Stimulated activated CD4-positive, alpha-beta T cell treated with anti-CD3 and anti-CD28 coated beads, Interleukin-4, amount 100 ng/mL, for 1 hour (primary cell): ENCODE results near the gene FLOT2.
"Not testable (repeated sequence)": the region's sequence is repeated elsewhere in the genome, so short reads cannot be mapped to it uniquely, and the experiment has no call there.

ENCODE experiments used
- DNase-seq: peaks from one replicate; pipeline ENCODE4 v3.0.0-alpha.2; 2020

Gene FLOT2

GRCh38 chr17:28893248-28894183 is 4.0 kb downstream of the FLOT2 start:
- peak; percentile 33 for DNase-seq

DNA sequence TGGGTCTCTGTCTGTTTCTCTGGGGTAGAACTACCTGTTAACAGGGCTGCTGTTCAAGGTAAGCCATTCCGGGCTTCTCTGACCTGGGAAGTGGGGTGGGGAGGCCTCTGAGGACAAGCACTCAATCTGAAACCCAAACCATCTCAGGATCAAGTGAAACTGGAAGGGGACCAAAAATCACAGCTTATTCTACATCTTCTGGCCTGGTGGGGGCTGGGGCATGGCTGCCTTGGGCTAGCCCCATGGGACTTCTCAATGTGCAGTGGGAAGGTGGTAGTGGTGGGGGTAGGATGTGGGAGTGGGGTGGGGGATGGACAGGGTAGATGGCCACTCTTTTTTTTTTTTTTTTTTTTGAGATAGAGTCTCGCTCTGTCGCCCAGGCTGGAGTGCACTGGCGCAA is 5.5 kb downstream of the FLOT2 start:
- DNase-seq: no peak

- DNase-seq: no peak
Observed at GRCh38 chr17:28891201-28891600, 6.3 kb downstream of the FLOT2 start.

- DNase-seq: no peak
Observed at GRCh38 chr17:28889996-28890395, 7.5 kb downstream of the FLOT2 start.

DNA sequence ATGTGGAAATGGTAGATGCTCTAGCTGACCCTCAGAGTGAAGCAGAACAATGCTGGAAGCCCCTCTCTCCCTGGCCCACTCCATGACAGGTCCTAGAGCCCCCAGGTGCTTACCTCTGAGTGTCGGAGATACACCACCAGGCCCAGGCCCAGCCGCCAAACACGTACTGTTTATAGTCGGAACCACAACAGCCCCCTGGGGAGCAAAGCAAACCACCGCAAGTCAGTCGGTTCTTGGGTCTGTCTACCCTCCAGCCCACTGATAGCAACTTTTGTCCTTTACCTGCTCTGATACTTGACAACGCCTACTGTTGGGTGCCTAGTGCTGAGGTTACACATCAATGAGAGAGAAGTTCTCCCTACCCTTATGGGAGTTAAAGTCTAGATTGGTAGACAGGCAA is 8.7 kb downstream of the FLOT2 start:
- no peak for DNase-seq

- DNase-seq: no peak
Observed at GRCh38 chr17:28887871-28888471, 9.6 kb downstream of the FLOT2 start.

DNA sequence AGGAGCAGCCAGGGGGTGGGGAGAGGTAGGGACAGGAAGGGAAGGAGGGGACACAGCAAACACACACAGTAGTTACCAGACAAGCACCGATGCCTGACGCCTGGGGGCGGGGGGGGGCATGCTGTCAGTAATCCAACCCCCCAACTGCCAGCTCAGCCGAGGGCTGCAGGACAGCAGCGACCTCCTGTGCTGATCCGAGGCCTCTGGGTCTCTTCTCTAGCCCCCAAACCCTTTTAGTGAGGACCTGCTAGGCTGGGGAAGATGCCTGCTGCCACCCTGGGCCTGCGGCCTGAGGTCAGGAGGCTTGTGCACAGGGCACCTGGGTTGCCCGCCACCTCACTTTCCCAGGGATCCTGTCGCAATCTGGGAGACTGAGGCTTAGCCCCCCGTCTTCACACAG is 11.6 kb downstream of the FLOT2 start:
- no peak for DNase-seq

DNA sequence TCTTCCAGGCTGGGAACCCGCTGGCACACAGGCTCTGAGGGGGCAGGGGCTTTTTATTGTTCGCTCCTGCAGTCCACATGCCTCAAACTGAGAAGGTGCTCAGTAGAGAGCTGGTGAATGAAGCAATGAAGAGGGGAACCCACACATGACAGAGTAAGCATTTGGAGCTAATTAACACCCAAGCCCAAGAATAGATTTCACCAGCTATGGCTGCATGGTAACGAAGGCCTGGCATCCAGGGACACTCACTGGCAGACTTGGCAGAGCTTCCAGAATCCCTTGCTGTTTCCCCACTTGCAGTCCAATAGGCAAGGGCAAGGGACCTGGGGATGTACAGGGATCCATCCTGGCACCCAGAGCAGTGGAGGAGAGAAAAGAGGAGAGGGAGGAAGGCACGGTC is 12.2 kb downstream of the FLOT2 start:
- no peak for DNase-seq

- DNase-seq: no peak
Observed at GRCh38 chr17:28883967-28884702, 13.4 kb downstream of the FLOT2 start.

GRCh38 chr17:28882154-28882895 is 15.2 kb downstream of the FLOT2 start:
- DNase-seq: no peak

DNA sequence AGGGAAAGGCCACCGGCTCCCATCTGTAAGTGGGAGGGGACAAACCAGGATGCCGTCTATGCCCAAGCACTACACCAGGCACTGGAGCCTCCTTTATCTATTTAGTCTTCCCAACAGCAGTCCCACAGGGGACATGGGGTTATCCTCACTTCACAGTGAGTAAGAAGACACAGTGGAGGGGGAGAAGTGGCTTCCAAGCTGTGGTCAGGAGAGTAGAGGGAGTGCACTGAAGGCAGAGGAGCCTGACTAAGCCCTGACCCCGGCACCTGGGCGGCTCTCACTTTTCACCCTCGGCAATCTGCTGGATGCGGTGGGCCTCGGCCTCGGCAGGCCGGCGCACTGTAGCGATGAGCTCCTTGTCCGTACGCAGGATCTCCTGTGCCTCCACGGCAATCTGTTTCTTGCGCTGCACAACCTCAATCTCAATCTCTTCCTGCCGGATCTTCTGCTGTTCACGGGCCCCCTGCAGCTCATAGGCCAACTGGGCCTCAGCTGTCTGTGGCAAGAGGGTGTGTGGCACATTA is 15.9 kb downstream of the FLOT2 start:
- no peak for DNase-seq

GRCh38 chr17:28880572-28880945 is 17.0 kb downstream of the FLOT2 start:
- no peak for DNase-seq

DNA sequence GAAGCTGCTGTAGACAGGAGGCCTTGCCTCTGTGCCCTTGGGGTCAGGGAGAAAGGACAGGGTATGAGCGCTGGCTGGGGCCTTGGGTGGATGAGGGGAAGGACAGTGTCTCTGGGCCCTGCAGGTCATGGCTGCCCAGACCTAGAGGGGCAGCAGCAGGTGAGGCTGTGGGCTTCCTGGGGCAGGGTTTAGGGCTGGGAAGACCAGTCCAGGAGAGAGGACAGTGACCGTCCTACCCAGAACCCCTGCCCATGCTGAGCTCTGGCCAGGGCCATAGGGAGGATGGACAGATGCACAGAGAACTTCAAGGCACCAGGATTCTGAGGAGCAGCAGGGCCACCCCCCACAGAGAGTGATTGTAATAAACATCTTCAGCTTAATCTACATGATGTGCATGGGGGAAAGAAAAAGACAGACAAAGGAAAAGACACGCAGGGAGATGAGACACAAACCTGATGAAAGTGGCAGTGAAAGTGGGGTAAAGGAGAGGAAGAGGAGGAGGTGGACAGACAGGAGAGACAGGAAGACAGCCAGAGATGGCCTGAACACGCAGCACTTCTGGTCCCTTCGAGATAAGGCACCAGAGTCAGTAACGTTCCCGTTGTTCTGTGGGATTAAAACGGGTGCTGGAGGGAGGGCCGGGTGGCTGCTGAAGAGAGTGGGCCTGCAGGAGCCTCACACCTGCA is 17.5 kb downstream of the FLOT2 start:
- no peak for DNase-seq

DNA sequence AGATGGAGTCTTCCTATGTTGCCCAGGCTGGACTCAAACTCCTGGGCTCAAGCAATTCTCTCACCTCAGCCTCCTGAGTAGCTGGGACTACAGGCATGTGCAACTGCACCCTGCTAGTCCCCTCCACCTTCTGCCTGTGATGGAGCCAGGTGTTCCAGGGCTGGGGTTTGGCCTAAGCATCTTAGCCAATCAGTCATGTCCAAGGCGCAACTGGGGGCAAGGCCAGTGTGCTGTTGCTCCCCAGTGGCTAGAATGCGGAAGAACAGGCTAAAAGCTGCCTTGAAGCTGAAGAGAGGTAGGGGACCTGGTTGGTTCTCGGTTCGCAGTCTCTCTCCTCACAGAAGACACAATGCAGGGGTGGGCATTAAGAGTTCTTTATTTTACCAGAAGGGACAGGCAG is 18.6 kb downstream of the FLOT2 start:
- no peak for DNase-seq

DNA sequence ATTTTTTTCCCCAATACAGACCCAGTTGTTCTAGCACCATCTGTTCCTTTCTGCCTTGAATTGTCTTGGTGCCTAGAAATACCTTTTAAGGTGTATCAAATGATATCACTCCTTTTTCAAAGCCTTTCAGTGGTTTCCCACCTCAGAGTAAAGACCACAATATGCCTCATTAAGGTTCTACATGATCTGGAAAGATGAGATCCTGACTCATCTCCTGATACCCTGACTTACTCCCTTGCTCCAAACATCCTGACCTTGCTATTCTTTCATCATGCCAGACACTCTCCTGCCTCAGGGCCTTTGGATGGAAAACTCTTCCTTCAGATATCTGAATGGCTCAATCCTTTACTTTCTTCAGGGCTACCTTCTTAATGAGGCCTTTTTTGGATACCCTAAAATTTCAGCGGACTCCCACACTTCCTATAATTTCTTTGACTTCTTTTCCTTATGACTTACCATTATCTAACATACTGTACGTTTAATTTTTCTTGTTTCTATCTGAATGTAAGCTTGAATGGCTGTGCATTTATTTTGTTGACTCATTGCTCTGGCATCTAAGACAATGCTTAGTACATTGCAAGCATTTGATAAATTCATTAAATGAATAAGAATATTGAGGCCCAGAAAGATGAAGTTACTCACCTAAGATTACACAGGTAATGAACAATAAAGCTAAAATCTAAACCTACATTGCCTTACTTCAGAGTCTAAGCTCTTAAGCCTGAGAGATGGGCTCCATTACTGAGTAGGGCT is 19.2 kb downstream of the FLOT2 start:
- DNase-seq: no peak

DNA sequence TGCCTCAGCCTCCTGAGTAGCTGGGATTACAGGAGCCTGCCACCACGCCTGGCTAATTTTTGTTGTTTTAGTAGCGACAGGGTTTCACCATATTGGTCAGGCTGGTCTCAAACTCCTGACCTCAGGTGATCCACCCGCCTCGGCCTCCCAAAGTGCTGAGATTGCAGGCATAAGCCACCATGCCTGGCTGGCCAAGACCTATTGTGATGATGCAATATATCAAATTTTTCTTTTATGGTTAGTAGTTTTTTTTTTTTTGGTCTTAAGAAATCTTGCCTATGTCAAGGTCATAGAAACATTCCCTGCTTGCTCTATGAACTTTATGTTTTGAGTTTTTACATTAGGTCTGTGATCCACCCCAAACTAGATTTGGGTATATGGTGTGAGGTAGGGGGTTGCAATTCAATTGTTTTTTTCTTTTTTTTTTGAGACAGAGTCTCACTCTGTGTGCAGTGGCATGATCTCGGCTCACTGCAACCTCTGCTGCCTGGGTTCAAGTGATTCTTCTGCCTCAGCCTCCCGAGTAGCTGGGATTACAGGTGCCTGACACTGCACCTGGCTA is 20.3 kb downstream of the FLOT2 start:
- DNase-seq: not testable (repeated sequence)

DNA sequence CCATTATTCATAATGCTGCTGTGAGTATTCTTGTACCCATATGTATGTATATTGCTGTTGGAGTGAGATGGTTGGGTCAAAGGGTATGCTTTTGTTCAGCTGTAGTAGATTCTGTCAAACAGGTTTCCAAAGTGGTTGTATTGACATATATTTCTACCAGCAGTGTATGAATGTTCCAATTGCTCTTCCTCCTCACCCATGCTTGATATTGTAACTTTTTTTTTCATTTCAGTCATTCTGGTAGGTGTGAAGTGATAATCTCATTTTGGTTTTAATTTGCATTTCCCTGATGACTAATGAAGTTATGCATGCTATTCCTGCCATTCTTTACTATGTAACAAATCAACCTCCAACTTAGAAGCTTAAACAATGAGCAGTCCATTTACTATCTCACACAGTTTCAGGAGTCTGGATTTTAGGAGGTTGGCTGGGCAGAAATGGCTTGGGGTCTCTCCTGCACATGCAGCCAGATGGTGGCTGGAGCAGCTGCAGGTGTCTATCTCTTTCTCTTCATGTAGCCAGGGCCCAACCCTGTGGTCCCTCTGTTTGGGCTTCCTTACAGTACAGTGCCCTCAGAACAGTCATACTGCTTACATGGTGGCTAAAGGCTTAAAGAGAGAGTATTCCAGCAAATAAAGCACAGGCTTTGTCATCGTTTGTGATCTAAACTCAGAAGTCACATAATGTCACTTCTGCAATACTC is 21.5 kb downstream of the FLOT2 start:
- DNase-seq: no peak

- DNase-seq: no peak
Observed at GRCh38 chr17:28874750-28875149, 22.8 kb downstream of the FLOT2 start.

DNA sequence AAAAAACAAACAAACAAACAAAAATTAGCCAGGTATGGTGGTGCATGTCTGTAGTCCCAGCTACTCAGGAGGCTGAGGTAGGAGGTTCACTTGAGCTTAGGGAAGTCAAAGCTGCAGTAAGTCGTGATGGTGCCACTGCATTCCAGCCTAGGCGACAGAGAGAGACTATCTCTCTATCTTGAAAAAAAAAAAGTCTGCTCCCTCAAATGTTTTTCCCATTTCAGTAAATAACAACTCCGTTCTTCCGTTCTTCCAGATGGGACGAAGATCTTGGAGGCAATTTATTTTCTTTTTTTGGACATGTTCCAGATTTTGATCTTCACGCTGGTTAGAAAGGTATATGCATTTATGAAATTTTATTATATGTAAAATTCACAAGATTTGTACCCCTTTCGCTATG is 23.7 kb downstream of the FLOT2 start:
- DNase-seq: no peak

GRCh38 chr17:28871056-28871579 is 26.4 kb downstream of the FLOT2 start:
- DNase-seq: peak; percentile 33
